Ectodermal cell (in vitro differentiated cells): ENCODE results near the gene ZNF398.

Experiments used
- H3K27ac ChIP-seq: 2 replicates; pipeline ENCODE4 v1.7.0; 2013; ENCODE audit warnings: mild to moderate bottlenecking, low read depth, low read length; ENCODE audit not compliant: insufficient read depth, poor library complexity, severe bottlenecking
- H3K27me3 ChIP-seq: 2 replicates; pipeline ENCODE4 v1.7.0; 2013; ENCODE audit warnings: mild to moderate bottlenecking, low read length; ENCODE audit not compliant: insufficient read depth, control insufficient read depth, poor library complexity, severe bottlenecking
- H3K36me3 ChIP-seq: one replicate; pipeline ENCODE4 v1.7.0; 2013; ENCODE audit warnings: low read length; ENCODE audit not compliant: control insufficient read depth, insufficient read depth
- H3K4me1 ChIP-seq: one replicate; pipeline ENCODE4 v1.7.0; 2013; ENCODE audit warnings: low read length; ENCODE audit not compliant: control insufficient read depth, insufficient read depth
- H3K4me3 ChIP-seq: 2 replicates; pipeline ENCODE4 v1.7.0; 2013; ENCODE audit warnings: low read depth, low read length, control low read depth; ENCODE audit not compliant: insufficient read depth
- H3K9me3 ChIP-seq: 2 replicates; pipeline ENCODE4 v1.7.0; 2013; ENCODE audit warnings: mild to moderate bottlenecking, low read length, moderate library complexity; ENCODE audit not compliant: control insufficient read depth
- WGBS, 2 experiments: methylation state at CpG; one replicate each; pipeline ENCODE4 v1.1.7; 2013; ENCODE audit warnings: missing lambda C conversion rate in 2 of 2; 5-methylcytosine and 5-hydroxymethylcytosine counted together

ZNF398 gene

DNA sequence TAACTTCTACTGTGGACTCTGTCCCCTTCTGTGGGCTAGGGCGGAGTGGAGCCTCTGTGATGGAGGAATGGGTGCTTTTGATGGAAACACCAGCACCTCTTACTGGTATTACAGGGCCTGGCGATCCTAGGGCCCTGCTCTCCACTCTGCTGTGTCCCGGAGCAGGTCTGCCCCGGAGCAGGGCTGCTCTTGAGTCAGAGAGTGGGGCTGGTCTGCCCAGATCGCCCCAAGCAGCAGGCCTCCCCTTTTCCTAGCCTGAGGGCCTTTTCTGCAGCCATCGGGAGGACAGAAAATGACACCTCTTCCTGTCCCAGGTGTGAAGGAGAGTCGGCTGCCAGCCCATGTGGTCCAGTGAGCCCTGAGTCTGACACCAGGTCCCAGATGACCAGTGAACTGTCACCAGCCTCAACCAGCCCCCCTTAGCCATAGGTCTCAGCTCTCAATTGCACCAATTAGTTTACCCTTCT is 49.5 kb downstream of the ZNF398 start:
- H3K27me3 ChIP-seq: no peaks in the 10 kb centered on the region
- H3K9me3 ChIP-seq: no peaks in the 10 kb centered on the region
- H3K4me1 ChIP-seq: peaks cover 8% of the 10 kb centered on the region
- peak overlapping the region; percentile 93 for H3K4me3 ChIP-seq
- peaks cover 29% of the 10 kb centered on the region for H3K36me3 ChIP-seq
- 48 to 49% methylated on average over 7 of the region's 7 CpGs for WGBS, 2 experiments
- H3K27ac ChIP-seq: no peak overlapping the region

DNA sequence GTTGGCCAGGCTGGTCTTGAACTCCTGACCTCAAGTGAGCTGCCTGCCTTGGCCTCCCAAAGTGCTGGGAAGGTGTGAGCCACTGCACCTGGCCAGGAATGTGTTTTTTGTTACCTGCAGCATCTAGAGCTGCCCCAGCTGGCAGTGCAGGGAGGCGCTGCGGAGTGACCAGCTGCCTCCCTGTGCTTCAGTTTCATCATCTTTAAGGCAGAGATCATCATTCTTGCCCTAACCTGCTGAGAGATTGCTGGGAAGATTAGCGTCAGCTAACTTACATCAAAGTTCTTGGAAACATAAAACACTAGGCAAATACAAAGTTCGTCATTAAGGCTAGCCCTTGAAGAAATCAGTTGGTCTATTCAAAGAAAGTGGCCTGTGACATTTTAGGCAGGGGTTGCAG is 50.4 kb downstream of the ZNF398 start:
- Histone ChIP-seq H3K4me3 (no peak overlapping the region), H3K36me3 (peaks cover 31% of the 10 kb centered on the region), H3K9me3 (no peaks in the 10 kb centered on the region), H3K4me1 (peaks cover 8% of the 10 kb centered on the region), H3K27ac (no peak overlapping the region), H3K27me3 (no peaks in the 10 kb centered on the region)
- 80 to 86% methylated on average over 4 of the region's 4 CpGs for WGBS, 2 experiments

DNA sequence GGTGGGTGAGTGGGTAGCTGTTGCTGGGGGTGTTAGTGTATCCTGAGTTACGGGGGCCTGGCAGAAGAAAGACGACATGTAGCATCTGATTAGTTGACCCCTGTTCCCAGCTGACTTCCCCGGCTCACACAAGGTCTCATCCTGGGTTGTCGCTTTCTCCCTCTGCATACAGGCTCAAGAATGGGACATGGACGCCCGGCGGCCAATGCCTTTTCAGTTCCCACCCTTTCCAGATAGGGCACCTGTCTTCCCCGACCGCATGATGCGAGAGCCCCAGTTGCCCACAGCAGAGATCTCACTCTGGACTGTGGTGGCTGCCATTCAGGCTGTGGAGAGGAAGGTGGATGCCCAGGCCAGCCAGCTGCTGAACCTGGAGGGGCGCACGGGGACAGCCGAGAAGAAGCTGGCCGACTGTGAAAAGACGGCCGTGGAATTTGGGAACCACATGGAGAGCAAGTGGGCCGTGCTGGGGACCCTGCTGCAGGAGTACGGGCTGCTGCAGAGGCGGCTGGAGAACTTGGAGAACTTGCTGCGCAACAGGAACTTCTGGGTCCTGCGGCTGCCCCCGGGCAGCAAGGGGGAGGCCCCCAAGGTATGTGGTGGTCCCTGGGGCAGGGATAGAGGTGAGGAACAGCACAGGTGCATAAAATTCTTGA is 51.0 kb downstream of the ZNF398 start:
- Histone ChIP-seq H3K4me1 (peaks cover 8% of the 10 kb centered on the region), H3K4me3 (no peak overlapping the region), H3K27ac (no peak overlapping the region), H3K9me3 (no peaks in the 10 kb centered on the region), H3K36me3 (peaks cover 34% of the 10 kb centered on the region), H3K27me3 (no peaks in the 10 kb centered on the region)
- 93 to 95% methylated on average over 22 of the region's 22 CpGs for WGBS, 2 experiments

DNA sequence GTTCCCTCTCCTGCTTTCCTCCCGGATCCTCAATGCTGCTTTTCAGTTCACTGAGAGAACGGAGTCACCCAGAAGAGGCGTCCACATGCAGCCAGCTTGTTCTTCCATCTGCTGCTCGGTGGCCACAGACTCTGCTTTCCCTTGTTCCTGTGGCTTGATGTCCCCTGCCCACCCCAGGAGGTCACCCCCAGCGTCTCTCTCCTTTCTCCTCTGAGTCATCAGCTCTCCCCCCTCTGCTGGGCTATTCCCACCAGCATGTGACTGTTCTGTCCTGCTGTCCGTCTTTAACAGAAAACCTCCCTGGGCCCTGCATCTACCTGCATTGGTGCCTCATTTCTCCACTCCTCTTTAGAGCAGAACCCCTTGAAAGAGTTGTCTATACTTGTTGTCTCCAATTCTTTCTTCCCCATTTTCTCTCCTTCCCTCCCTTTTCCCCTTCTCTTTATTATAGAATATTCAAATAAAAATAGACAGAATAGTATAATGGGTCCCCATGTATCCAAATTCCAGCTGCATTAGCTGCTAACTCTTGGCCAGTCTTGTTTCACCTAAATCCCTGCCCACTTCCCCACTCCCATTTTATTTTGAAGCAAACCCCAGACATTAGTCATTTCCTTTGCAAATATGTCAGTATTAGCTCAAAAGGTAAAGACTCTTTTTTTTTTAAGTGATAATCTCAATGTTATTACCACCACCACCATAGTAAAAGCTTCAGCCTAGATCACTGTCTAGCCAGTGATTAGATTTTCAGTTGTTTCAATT is 52.2 kb downstream of the ZNF398 start:
- no peak overlapping the region for H3K4me3 ChIP-seq
- H3K4me1 ChIP-seq: peaks cover 8% of the 10 kb centered on the region
- H3K27me3 ChIP-seq: no peaks in the 10 kb centered on the region
- H3K27ac ChIP-seq: no peak overlapping the region
- H3K9me3 ChIP-seq: no peaks in the 10 kb centered on the region
- 93 to 94% methylated on average over 6 of the region's 6 CpGs for WGBS, 2 experiments
- H3K36me3 ChIP-seq: peaks cover 34% of the 10 kb centered on the region

DNA sequence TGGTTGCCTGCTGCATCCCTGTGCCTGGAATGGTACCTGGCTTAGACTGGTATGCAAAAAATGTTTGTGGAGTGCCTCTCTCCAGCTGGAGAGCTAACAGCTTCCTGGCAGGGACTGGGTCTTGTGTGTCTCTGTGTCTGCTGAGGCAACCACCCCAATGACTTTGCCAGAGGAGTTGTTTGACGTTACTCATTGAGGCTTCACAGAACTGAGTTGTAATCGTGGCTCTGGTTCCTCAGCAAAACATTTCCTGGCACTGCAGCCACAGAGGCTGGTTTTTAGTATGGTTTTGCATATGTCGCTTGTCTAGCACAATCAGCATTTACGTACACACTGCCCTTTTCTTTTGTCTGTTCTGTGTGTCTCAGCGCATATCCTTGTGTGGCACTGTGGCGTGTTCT is 55.6 kb downstream of the ZNF398 start:
- Histone ChIP-seq H3K36me3 (peaks cover 44% of the 10 kb centered on the region), H3K9me3 (no peaks in the 10 kb centered on the region)

DNA sequence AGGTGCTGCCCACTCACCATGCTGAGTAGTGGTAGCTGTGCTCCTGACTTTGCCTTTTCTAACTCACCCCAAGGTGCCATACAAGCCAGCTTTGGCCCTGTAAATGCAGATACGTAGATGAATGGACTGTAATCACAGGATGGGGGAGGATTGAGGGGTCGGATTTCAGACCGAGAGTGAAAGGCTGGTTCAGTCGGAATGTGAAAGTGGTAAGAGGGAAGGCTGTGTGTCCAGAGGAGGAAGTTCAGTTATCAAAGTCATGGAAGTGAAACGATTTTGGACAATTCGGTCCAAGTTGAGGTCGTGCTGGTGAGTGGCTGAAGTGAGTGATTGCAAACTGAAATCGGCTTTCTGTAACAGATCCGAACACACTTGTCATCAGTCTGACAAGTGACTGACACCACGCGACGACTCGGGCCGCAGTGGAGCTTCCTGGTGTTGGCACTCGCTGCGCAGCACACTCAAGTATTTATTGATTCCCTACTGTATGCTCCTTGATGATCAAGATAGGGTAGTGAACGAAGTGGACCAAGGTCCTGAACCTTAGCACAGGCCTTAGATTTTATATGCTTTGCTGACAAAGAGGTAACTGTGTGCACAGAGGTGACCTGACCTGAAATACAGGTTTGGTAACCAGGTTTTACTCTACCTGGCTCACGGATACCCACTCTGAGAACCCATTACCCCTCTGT is 58.6 kb downstream of the ZNF398 start:
- no peak overlapping the region for H3K4me3 ChIP-seq
- H3K9me3 ChIP-seq: no peaks in the 10 kb centered on the region
- no peak overlapping the region for H3K27ac ChIP-seq
- WGBS, 2 experiments: 90 to 94% methylated on average over 18 of the region's 18 CpGs
- H3K27me3 ChIP-seq: no peaks in the 10 kb centered on the region
- no peaks in the 10 kb centered on the region for H3K4me1 ChIP-seq
- peaks cover 36% of the 10 kb centered on the region for H3K36me3 ChIP-seq

More for the DNA sequence above, 55.6 kb downstream of the ZNF398 start:
- 97% methylated on average over 6 of the region's 6 CpGs for WGBS, 2 experiments
- no peaks in the 10 kb centered on the region for H3K27me3 ChIP-seq
- no peaks in the 10 kb centered on the region for H3K4me1 ChIP-seq
- no peak overlapping the region for H3K27ac ChIP-seq
- no peak overlapping the region for H3K4me3 ChIP-seq

DNA sequence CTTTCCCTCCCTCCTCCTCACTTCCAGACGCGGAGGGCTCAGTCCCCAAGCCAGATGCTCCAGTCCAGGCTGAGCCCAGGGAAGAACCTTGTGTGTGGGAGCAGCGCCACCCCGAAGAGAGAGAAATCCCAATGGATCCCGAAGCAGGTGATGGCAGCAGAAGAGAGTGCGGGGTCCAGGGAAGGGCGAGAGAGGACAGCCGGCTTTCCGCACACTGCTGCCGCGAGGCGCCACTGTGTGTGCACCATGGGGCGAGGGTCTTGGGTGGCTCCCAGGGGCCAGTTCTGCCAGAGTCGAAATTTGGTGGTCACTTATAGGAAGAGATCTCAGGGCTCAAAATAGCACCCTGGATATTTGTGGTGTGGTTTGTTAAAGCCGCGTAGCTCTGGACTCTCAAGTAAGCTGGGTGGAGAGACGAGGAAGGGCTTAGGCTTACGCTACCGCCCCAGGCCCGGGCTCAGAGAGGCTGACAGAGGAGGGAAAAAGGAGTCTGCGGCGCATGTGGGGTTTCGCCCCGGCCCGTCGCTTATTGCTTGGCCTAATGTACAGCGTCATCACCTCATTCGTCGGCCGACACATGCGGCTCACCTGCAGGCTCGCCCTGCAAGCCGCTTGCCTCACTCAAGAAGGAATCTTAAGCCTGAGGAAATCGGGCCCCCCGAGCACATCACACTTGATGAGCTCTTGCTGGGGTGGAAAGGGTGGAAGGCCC is 60.2 kb downstream of the ZNF398 start:
- Histone ChIP-seq H3K4me1 (no peaks in the 10 kb centered on the region), H3K9me3 (no peaks in the 10 kb centered on the region), H3K36me3 (peaks cover 42% of the 10 kb centered on the region), H3K4me3 (no peak overlapping the region), H3K27ac (no peak overlapping the region), H3K27me3 (no peaks in the 10 kb centered on the region)
- 90% methylated on average over 35 of the region's 35 CpGs for WGBS, 2 experiments

DNA sequence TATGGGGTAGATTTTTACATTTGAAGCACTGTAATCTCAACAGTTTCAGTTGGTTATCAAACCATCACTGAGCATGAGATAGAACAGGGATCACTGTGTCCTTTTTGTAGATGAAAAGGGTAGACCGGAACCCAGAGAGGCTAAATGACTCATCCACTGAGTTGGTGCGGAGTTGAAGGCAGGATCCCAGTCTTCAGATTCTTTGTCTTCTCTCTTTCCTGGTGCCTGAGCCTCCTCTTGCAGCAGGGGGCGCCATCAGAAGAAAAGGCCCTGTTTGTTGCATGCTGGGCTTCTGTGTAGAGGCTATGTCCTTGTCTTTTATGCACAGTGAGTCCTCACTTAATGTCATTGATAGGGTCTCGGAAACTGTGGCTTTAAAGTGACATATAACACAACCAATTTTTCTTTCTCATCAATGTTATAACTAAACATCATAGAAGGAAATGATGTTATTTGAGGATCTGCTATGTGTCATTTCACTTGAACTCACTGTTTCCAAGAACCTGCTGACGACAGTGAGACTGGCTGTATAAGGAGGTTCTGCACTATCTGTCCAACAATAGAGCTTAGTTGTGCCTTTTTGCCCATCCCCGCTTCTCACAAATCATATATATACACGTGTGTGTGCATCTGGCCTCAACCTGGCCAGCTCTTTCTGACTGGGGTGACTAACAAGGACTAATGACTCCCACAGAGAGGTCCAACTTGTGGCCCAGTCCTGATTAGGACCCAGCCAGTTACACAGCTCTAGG is 62.4 kb downstream of the ZNF398 start:
- Histone ChIP-seq H3K9me3 (no peaks in the 10 kb centered on the region), H3K4me1 (no peaks in the 10 kb centered on the region), H3K36me3 (peaks cover 48% of the 10 kb centered on the region), H3K4me3 (no peak overlapping the region), H3K27me3 (no peaks in the 10 kb centered on the region), H3K27ac (peak overlapping the region; percentile 8)
- WGBS, 2 experiments: 61 to 65% methylated on average over 6 to 7 of the region's 7 CpGs

DNA sequence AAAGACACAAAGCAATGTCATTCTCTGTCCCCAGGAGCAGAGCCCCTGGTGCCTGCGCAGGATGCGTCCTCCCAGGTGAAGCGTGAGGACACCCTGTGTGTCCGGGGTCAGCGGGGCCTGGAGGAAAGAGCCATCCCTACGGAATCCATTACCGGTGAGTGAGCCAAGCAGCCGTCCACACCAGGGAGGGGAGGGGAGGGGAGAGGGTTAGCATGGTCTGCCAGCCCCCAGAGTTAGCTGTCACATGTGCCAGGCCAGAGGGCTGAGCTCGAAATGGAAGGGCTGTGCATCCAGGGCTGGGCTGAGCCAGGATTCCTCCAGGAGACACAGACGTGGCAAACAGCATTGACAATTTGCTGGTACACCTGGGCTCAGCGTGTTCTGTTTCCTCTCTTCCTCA is 63.3 kb downstream of the ZNF398 start:
- Histone ChIP-seq H3K36me3 (peaks cover 47% of the 10 kb centered on the region), H3K27ac (no peak overlapping the region), H3K4me3 (no peak overlapping the region), H3K4me1 (no peaks in the 10 kb centered on the region), H3K9me3 (no peaks in the 10 kb centered on the region), H3K27me3 (no peaks in the 10 kb centered on the region)
- WGBS, 2 experiments: 95 to 96% methylated on average over 11 of the region's 11 CpGs
